ENCODE measurements around the gene CORO2B.

CORO2B gene

DNA sequence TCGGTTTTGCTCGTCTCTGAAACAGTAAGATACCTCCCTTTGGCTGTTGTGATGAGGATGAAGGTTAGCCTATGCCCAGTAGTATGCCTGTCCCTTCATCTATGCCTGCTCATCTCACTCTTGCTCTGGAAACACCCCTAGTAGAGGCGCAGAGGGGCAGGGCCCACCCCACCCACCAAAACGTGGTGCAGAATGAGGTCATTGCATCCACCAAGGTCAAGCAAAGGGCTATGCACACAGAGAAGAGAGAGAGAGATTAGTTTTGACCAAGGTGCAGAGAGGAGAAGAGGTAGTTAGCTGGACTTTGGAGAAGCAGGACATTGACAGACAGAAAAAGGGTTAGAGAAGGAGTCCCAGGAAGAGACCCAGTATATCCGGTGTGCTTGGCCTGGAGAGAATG is 119.9 kb downstream of the CORO2B start:
- no peak for ATAC-seq

GRCh38 chr15:68699124-68699880 is 120.5 kb downstream of the CORO2B start:
- ATAC-seq = no peak
- TF ChIP-seq CSDC2 (CRISPR knock-in tag; IDR thresholded peaks at IDR 0.05) (no peak), BACH2 (CRISPR knock-in tag; IDR thresholded peaks at IDR 0.05; ENCODE audit: borderline replicate concordance) (no peak), ZNF70 (CRISPR knock-in tag; IDR thresholded peaks at IDR 0.05) (no peak), TOX (CRISPR knock-in tag; IDR thresholded peaks at IDR 0.05; ENCODE audit: borderline replicate concordance) (no peak), ZNF565 (CRISPR knock-in tag; conservative IDR thresholded peaks at IDR 0.05; ENCODE audit: low read depth) (no peak), ZNF8 (CRISPR knock-in tag; IDR thresholded peaks at IDR 0.05) (no peak), RARB (CRISPR knock-in tag; IDR thresholded peaks at IDR 0.05) (no peak), ZFP30 (CRISPR knock-in tag; IDR thresholded peaks at IDR 0.05) (no peak), ESRRG (CRISPR knock-in tag; IDR thresholded peaks at IDR 0.05) (no peak), ZFP3 (CRISPR knock-in tag; IDR thresholded peaks at IDR 0.05) (no peak)
- TF ChIP-seq, protein P1, sequence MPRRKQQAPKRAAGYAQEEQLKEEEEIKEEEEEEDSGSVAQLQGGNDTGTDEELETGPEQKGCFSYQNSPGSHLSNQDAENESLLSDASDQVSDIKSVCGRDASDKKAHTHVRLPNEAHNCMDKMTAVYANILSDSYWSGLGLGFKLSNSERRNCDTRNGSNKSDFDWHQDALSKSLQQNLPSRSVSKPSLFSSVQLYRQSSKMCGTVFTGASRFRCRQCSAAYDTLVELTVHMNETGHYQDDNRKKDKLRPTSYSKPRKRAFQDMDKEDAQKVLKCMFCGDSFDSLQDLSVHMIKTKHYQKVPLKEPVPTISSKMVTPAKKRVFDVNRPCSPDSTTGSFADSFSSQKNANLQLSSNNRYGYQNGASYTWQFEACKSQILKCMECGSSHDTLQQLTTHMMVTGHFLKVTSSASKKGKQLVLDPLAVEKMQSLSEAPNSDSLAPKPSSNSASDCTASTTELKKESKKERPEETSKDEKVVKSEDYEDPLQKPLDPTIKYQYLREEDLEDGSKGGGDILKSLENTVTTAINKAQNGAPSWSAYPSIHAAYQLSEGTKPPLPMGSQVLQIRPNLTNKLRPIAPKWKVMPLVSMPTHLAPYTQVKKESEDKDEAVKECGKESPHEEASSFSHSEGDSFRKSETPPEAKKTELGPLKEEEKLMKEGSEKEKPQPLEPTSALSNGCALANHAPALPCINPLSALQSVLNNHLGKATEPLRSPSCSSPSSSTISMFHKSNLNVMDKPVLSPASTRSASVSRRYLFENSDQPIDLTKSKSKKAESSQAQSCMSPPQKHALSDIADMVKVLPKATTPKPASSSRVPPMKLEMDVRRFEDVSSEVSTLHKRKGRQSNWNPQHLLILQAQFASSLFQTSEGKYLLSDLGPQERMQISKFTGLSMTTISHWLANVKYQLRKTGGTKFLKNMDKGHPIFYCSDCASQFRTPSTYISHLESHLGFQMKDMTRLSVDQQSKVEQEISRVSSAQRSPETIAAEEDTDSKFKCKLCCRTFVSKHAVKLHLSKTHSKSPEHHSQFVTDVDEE (CRISPR knock-in tag; IDR thresholded peaks at IDR 0.05) = no peak
- TF ChIP-seq, protein P2, sequence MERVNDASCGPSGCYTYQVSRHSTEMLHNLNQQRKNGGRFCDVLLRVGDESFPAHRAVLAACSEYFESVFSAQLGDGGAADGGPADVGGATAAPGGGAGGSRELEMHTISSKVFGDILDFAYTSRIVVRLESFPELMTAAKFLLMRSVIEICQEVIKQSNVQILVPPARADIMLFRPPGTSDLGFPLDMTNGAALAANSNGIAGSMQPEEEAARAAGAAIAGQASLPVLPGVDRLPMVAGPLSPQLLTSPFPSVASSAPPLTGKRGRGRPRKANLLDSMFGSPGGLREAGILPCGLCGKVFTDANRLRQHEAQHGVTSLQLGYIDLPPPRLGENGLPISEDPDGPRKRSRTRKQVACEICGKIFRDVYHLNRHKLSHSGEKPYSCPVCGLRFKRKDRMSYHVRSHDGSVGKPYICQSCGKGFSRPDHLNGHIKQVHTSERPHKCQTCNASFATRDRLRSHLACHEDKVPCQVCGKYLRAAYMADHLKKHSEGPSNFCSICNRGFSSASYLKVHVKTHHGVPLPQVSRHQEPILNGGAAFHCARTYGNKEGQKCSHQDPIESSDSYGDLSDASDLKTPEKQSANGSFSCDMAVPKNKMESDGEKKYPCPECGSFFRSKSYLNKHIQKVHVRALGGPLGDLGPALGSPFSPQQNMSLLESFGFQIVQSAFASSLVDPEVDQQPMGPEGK (CRISPR knock-in tag; IDR thresholded peaks at IDR 0.05; ENCODE audit: borderline replicate concordance) = no peak

More for the DNA sequence above, 119.9 kb downstream of the CORO2B start:
- no peak for TF ChIP-seq RARB (CRISPR knock-in tag; IDR thresholded peaks at IDR 0.05)
- TF ChIP-seq CSRNP3 (CRISPR knock-in tag; IDR thresholded peaks at IDR 0.05) = no peak
- TF ChIP-seq CSDC2 (CRISPR knock-in tag; IDR thresholded peaks at IDR 0.05) = no peak
- TF ChIP-seq, protein P1 (CRISPR knock-in tag; IDR thresholded peaks at IDR 0.05) = no peak
- TF ChIP-seq POU6F1 (CRISPR knock-in tag; IDR thresholded peaks at IDR 0.05; ENCODE audit: borderline replicate concordance, low read depth) = no peak
- TF ChIP-seq GLIS3 (CRISPR knock-in tag; IDR thresholded peaks at IDR 0.05) = no peak
- TF ChIP-seq ZFP30 (CRISPR knock-in tag; IDR thresholded peaks at IDR 0.05) = no peak
- TF ChIP-seq ZFP3 (CRISPR knock-in tag; IDR thresholded peaks at IDR 0.05) = no peak
- TF ChIP-seq ISL1 (CRISPR knock-in tag; IDR thresholded peaks at IDR 0.05) = no peak
- no peak for TF ChIP-seq ZNF565 (CRISPR knock-in tag; conservative IDR thresholded peaks at IDR 0.05; ENCODE audit: low read depth)
- no peak for TF ChIP-seq BACH2 (CRISPR knock-in tag; IDR thresholded peaks at IDR 0.05; ENCODE audit: borderline replicate concordance)
- no peak for TF ChIP-seq TOX (CRISPR knock-in tag; IDR thresholded peaks at IDR 0.05; ENCODE audit: borderline replicate concordance)
- TF ChIP-seq, protein P2 (CRISPR knock-in tag; IDR thresholded peaks at IDR 0.05; ENCODE audit: borderline replicate concordance) = no peak
- no peak for TF ChIP-seq ZC3H10 (CRISPR knock-in tag; IDR thresholded peaks at IDR 0.05)
- no peak for TF ChIP-seq ARNTL (CRISPR knock-in tag; IDR thresholded peaks at IDR 0.05; ENCODE audit: borderline replicate concordance, low read depth)

All from SK-N-SH treated with all-trans-retinoic acid at 6 μM for 48 hours (cell line).